GM20000 (cell line): ENCODE data around the gene JSRP1.

Experiments used
- DNase-seq: peaks from one replicate; pipeline ENCODE4 v3.0.0; 2012; ENCODE audit warnings: low spot score
- CTCF ChIP-seq: IDR thresholded peaks from 2 replicates; pipeline ENCODE4 v1.5.1; 2012; ENCODE audit warnings: mild to moderate bottlenecking, control low read depth; ENCODE audit errors: extremely low read depth, missing control alignments

Gene JSRP1

DNA sequence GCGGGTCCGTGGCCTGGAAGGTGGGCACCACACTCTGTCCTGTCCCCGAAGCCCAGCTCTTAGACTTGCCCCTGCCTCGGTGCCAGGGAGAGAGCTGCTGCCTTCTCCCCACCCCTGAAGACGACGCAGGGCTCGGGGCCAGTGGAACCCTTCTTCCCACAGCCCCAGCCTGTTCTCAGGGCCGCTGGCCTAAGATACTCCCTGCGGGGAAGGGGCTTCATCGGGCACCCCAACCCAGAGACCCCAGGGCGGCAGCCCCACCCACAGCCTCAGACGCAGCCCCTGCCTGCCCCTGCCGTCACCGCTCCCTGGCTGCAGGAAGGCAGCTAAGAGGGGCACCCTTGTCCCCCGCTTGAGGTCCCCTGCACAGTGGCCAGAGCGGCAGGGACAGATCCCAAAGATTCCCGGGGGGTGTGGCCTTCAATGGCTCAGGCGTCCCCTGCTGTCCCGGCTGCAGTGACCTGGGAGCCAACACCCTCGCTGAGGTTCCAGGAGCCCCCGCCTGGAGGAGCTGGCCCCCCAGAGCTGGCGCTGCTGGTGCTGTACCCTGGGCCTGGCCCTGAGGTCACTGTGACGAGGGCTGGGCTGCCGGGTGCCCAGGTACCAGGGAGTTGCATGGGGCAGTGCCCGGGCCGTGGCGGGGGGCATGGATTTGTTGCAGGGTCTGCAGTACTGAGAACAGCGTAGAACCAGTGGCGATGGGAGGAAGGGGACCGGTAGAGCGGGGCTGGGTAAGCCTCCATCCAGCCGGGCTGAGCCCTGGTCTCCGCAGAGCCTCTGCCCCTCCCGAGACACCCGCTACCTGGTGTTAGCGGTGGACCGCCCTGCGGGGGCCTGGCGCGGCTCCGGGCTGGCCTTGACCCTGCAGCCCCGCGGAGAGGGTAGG is 6.1 kb downstream of the JSRP1 start:
- DNase-seq = peak; percentile 52
- no peak for TF ChIP-seq CTCF

GRCh38 chr19:2249010-2249866 is 7.0 kb downstream of the JSRP1 start, which contains the start of gene AMH:
Gene AMH, plus strand, starts transcription at chr19:2249323. Its CDS starts 10 bp downstream, at chr19:2249333.
- TF ChIP-seq CTCF = no peak
- DNase-seq = no peak

DNA sequence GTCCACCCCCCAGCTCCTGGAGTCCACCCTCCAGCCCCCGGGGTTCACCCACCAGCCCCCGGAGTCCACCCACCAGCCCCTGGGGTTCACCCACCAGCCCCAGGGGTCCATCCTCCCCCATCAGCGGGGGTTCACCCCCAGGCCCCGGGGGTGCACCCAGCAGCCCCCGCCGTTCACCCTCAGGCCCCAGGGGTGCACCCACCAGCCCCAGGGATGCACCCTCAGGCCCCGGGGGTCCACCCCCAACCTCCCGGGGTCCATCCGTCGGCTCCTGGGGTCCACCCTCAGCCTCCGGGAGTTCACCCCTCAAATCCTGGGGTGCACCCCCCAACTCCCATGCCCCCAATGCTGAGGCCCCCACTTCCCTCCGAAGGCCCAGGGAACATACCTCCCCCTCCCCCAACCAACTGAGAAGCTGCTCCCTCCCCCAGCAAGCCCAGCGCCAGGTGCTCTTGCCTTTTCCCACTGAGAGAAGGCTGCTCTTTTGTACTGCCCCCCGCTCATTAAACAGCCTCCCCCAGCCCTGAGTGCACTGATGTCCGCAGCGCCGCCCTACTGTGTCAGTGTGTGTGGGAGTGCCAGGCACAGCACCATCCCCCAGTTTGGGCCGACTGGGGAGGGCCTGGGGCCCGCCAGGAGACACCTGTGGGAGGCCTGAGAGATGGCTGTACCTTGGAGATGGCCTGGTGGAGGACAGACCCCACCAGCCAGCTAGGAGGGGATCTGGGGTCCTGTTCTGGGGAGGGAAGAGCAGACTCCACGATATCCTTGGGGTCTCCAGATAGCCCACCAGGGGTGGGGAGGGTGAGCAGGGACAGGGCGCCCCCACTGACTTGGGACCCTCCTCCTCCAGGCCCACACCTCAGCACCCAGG is 7.8 kb downstream of the JSRP1 start:
- TF ChIP-seq CTCF = no peak
- DNase-seq = no peak

DNA sequence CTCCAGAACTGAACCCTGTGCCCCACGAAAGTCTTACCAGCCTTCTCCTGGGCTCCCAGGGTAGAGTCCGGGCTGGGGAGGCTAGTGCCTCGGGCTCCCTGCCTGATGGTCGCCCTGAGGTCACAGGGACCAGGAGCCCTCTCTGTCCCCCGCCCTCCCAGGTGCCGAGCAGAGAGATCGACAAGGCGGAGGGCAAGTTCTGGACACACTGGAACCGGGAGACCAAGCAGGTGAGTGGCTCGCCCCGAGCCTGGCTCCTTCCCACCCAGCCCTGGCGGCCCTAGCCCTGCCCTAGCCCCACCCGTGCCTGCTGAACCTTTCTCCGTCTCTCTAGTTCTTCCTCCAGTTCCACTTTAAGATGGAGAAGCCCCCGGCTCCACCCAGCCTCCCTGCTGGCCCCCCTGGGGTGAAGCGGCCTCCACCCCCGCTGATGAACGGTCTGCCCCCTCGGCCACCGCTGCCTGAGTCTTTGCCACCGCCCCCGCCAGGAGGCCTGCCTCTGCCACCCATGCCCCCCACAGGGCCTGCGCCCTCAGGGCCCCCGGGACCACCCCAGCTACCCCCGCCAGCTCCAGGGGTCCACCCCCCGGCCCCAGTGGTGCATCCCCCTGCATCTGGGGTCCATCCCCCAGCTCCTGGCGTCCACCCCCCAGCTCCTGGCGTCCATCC is 8.7 kb downstream of the JSRP1 start:
- no peak for DNase-seq
- TF ChIP-seq CTCF = no peak

DNA sequence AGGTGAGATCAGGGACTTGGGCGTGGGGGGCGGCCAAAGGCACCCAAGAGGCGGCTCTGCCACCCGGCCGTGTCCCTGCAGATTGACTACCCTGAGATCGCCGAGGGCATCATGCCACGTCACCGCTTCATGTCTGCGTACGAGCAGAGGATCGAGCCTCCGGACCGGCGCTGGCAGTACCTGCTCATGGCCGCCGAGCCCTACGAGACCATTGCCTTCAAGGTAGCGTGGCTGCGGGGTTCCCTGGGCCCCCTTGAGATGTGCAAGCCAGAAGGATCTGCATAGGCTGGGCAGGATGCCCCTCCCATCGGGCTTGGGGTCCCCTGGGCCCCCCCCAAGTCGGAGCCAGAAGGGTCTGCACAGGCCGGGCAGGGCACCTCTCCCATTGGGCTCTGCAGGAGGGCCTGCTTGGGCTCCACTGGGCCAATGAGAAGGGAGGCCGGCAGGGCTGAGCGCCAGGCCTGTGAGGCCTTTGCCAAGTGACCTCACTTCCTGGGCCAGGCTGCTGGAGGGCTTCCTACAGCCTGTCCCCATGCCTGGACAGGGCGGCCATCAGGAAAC is 9.3 kb downstream of the JSRP1 start:
- no peak for TF ChIP-seq CTCF
- no peak for DNase-seq

- no peak for TF ChIP-seq CTCF
Observed at GRCh38 chr19:2246014-2246620, 10.1 kb downstream of the JSRP1 start.

More at GRCh38 chr19:2246014-2246620, 10.1 kb downstream of the JSRP1 start:
- DNase-seq = no peak
